Fibroblast of lung (primary cell): ENCODE data around the gene LIG1.

Experiments
- EZH2 ChIP-seq: IDR thresholded peaks from 2 replicates; pipeline ENCODE4 v1.5.1; 2012; ENCODE audit warnings: low read length, control low read depth, mild to moderate bottlenecking; ENCODE audit errors: missing control alignments
- TF ChIP-seq, protein P1 (sequence below), 2 donors: IDR thresholded peaks in 1 of 2; conservative IDR thresholded peaks in 1 of 2; 1 replicate in 1 of 2; 2 replicates in 1 of 2; pipeline ENCODE4 v1.5.1; 2011 to 2012; ENCODE audit warnings: low read length in 2 of 2, control low read depth in 1 of 2, inconsistent platforms in 1 of 2, low read depth in 1 of 2, mild to moderate bottlenecking in 1 of 2

GRCh38 chr19:48182434-48182833, 12.3 kb upstream of the LIG1 start:
- TF ChIP-seq, protein P1, sequence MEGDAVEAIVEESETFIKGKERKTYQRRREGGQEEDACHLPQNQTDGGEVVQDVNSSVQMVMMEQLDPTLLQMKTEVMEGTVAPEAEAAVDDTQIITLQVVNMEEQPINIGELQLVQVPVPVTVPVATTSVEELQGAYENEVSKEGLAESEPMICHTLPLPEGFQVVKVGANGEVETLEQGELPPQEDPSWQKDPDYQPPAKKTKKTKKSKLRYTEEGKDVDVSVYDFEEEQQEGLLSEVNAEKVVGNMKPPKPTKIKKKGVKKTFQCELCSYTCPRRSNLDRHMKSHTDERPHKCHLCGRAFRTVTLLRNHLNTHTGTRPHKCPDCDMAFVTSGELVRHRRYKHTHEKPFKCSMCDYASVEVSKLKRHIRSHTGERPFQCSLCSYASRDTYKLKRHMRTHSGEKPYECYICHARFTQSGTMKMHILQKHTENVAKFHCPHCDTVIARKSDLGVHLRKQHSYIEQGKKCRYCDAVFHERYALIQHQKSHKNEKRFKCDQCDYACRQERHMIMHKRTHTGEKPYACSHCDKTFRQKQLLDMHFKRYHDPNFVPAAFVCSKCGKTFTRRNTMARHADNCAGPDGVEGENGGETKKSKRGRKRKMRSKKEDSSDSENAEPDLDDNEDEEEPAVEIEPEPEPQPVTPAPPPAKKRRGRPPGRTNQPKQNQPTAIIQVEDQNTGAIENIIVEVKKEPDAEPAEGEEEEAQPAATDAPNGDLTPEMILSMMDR (conservative IDR thresholded peaks at IDR 0.05 in 1 of 2, IDR thresholded peaks at IDR 0.05 in 1 of 2; ENCODE audit: low read depth in 1 of 2, low read length in 2 of 2): no peak
- no peak for TF ChIP-seq EZH2
